ENCODE measurements around the gene SLC37A3. TPM values are rescaled to one million over a fixed set of nuclear protein-coding genes. Genes with fewer than 3 reads are reported as not detected.

SLC37A3 gene
- total RNA-seq, 6 donors from 2014 or later: 28.5 to 71.7 (median 39.0) TPM

- no peak overlapping the region for H3K27ac ChIP-seq
- H3K9me3 ChIP-seq: no peaks in the 10 kb centered on the region
- H3K27me3 ChIP-seq: no peaks in the 10 kb centered on the region
- no peak overlapping the region for H3K4me3 ChIP-seq
- ATAC-seq (ENCODE audit: low FRiP score in 2 of 2) (no peak), DNase-seq (no peak)
- no peak for TF ChIP-seq POLR2AphosphoS5 (IDR thresholded peaks at IDR 0.05)
- no peak for TF ChIP-seq EP300 (IDR thresholded peaks at IDR 0.05)
- no peak for TF ChIP-seq POLR2A (IDR thresholded peaks at IDR 0.05)
- TF ChIP-seq, protein P1, sequence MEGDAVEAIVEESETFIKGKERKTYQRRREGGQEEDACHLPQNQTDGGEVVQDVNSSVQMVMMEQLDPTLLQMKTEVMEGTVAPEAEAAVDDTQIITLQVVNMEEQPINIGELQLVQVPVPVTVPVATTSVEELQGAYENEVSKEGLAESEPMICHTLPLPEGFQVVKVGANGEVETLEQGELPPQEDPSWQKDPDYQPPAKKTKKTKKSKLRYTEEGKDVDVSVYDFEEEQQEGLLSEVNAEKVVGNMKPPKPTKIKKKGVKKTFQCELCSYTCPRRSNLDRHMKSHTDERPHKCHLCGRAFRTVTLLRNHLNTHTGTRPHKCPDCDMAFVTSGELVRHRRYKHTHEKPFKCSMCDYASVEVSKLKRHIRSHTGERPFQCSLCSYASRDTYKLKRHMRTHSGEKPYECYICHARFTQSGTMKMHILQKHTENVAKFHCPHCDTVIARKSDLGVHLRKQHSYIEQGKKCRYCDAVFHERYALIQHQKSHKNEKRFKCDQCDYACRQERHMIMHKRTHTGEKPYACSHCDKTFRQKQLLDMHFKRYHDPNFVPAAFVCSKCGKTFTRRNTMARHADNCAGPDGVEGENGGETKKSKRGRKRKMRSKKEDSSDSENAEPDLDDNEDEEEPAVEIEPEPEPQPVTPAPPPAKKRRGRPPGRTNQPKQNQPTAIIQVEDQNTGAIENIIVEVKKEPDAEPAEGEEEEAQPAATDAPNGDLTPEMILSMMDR (IDR thresholded peaks at IDR 0.05): no peak
- H3K36me3 ChIP-seq: peaks cover 9 to 31% (median 12%) of the 10 kb centered on the region in 4 donors
- H3K4me1 ChIP-seq: no peaks in the 10 kb centered on the region
- 87 to 91% methylated on average over 8 of the region's 8 CpGs for WGBS, 2 donors
Measured at GRCh38 chr7:140334341-140335057, 63.8 kb downstream of the SLC37A3 start.

DNA sequence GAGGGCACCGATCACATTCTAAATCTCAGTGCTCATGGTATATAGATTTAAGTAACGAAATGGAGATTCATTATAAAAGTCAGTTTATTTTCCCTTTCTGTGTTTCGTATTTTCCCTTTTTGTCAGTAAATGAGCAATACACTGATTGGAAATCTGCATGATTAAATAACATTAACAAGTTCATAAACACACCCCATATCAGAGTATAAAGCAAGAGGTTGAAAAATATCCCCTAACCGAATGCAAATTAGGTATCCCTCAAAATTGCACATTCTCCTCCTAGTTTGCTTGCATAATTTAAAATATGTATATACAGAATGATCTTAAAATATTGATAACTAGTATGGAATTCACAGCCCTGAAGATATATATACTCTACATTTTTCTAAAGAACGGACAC lies 64.6 kb downstream of the SLC37A3 start:
- no peak for ATAC-seq (ENCODE audit: low FRiP score in 2 of 2)
- Histone ChIP-seq H3K4me1 (no peaks in the 10 kb centered on the region), H3K4me3 (no peak overlapping the region), H3K27me3 (no peaks in the 10 kb centered on the region), H3K27ac (no peak overlapping the region), H3K36me3 (peaks cover 9 to 29% (median 12%) of the 10 kb centered on the region in 4 donors), H3K9me3 (no peaks in the 10 kb centered on the region)
- 93 to 94% methylated on average over 5 of the region's 5 CpGs for WGBS, 2 donors
- DNase-seq: no peak
- TF ChIP-seq, protein P1 (IDR thresholded peaks at IDR 0.05): no peak
- TF ChIP-seq EP300 (IDR thresholded peaks at IDR 0.05) (no peak), POLR2AphosphoS5 (IDR thresholded peaks at IDR 0.05) (no peak), POLR2A (IDR thresholded peaks at IDR 0.05) (no peak)

DNA sequence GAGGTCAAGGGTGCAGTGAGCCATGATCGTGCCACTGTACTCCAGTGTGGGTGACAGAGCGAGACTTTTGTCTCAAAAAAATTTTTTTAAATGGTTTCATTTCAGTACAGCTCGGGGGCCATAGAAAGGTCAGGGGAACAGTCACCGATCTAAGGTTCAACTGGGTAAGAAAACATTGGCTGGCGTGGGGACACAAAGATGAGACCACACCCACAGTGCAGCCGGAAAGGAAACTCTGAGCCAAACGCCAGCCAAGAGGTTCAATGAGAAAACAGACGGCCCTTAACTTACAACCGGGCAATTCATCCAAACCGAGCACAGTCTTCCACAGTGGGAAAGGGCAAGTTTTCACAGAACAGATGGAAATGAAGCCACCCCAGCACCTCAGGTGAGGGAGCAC lies 65.1 kb downstream of the SLC37A3 start:
- ATAC-seq (ENCODE audit: low FRiP score in 2 of 2): no peak
- H3K27me3 ChIP-seq: no peaks in the 10 kb centered on the region
- 75% methylated on average over 10 of the region's 10 CpGs for WGBS, 2 donors
- H3K4me3 ChIP-seq: no peak overlapping the region
- no peak for DNase-seq
- TF ChIP-seq POLR2AphosphoS5 (IDR thresholded peaks at IDR 0.05) (no peak), POLR2A (IDR thresholded peaks at IDR 0.05) (no peak), EP300 (IDR thresholded peaks at IDR 0.05) (no peak)
- TF ChIP-seq, protein P1 (IDR thresholded peaks at IDR 0.05): no peak
- no peaks in the 10 kb centered on the region for H3K4me1 ChIP-seq
- H3K36me3 ChIP-seq: peaks cover 9 to 29% (median 12%) of the 10 kb centered on the region in 4 donors
- no peak overlapping the region for H3K27ac ChIP-seq
- no peaks in the 10 kb centered on the region for H3K9me3 ChIP-seq

DNA sequence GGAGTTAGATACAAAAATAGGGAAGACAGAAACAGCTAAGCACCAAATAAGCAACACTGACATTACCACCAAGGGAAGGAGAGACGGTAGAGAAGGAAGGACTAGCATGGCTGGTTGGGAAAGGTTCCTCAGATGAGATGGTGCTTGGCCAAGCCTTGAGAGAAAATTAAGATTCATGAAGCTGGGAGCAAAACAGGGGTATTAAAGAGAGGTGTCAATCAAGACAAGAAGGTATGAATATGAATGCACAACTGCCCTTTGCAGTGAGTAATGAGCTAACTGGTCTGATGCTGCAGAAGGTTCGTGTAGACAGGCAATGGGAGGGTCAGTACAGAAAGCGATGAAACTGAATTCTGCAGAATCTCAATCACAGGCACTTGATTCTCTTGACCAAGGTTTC lies 67.7 kb downstream of the SLC37A3 start:
- Histone ChIP-seq H3K27ac (no peak overlapping the region), H3K27me3 (no peaks in the 10 kb centered on the region), H3K4me3 (no peak overlapping the region), H3K36me3 (peaks cover 7 to 22% (median 10%) of the 10 kb centered on the region in 4 donors), H3K9me3 (no peaks in the 10 kb centered on the region), H3K4me1 (peaks cover 0 to 14% (median 7%) of the 10 kb centered on the region in 4 donors)
- WGBS, 2 donors: 92 to 94% methylated on average over 3 of the region's 3 CpGs
- DNase-seq (no peak), ATAC-seq (ENCODE audit: low FRiP score in 2 of 2) (no peak)
- TF ChIP-seq POLR2AphosphoS5 (IDR thresholded peaks at IDR 0.05): no peak
- no peak for TF ChIP-seq POLR2A (IDR thresholded peaks at IDR 0.05)
- TF ChIP-seq EP300 (IDR thresholded peaks at IDR 0.05): no peak
- TF ChIP-seq, protein P1 (IDR thresholded peaks at IDR 0.05): no peak

- no peak overlapping the region for H3K27ac ChIP-seq
- peaks cover 7 to 18% (median 10%) of the 10 kb centered on the region in 4 donors for H3K36me3 ChIP-seq
- no peaks in the 10 kb centered on the region for H3K27me3 ChIP-seq
- DNase-seq: no peak
- no peaks in the 10 kb centered on the region for H3K9me3 ChIP-seq
- H3K4me1 ChIP-seq: peaks cover 0 to 14% (median 7%) of the 10 kb centered on the region in 4 donors
- TF ChIP-seq, protein P1 (IDR thresholded peaks at IDR 0.05): no peak
- TF ChIP-seq POLR2AphosphoS5 (IDR thresholded peaks at IDR 0.05): no peak
- TF ChIP-seq EP300 (IDR thresholded peaks at IDR 0.05): no peak
- no peak for TF ChIP-seq POLR2A (IDR thresholded peaks at IDR 0.05)
- 74 to 76% methylated on average over 13 of the region's 13 CpGs for WGBS, 2 donors
- no peak for ATAC-seq (ENCODE audit: low FRiP score in 2 of 2)
- H3K4me3 ChIP-seq: no peak overlapping the region
Measured at GRCh38 chr7:140330128-140330527, 68.2 kb downstream of the SLC37A3 start.

All from upper lobe of left lung (tissue), 6 donors.